ACC112 (cell line): ENCODE data around the gene SLC52A3.
"Not testable (repeated sequence)": the region's sequence is repeated elsewhere in the genome, so short reads cannot be mapped to it uniquely, and the experiment has no call there.

Source experiments
- H2AFZ ChIP-seq: fragments of 200-600 bp; sonication (generic); one replicate; pipeline ENCODE4 v1.6.0; 2017; ENCODE audit warnings: antibody characterized with exemption, low read length; ENCODE audit not compliant: unreplicated experiment
- H3K27ac ChIP-seq: fragments of 200-600 bp; sonication (generic); 2 replicates; pipeline ENCODE4 v1.5.1; 2014; ENCODE audit warnings: low read depth, mild to moderate bottlenecking, antibody characterized with exemption, low read length, moderate library complexity
- H3K27me3 ChIP-seq: fragments of 200-600 bp; sonication (generic); 2 replicates; pipeline ENCODE4 v1.6.1; 2014; ENCODE audit warnings: mild to moderate bottlenecking, antibody characterized with exemption, low read length, moderate library complexity, mixed read lengths; ENCODE audit not compliant: insufficient read depth
- H3K36me3 ChIP-seq: fragments of 200-600 bp; sonication (generic); 2 replicates; pipeline ENCODE4 v1.6.1; 2016; ENCODE audit warnings: mild to moderate bottlenecking, antibody characterized with exemption, low read length, moderate library complexity, mixed read lengths; ENCODE audit not compliant: insufficient read depth
- H3K4me1 ChIP-seq: fragments of 200-600 bp; sonication (generic); one replicate; pipeline ENCODE4 v1.6.1; 2016; ENCODE audit warnings: low read length, mixed read lengths; ENCODE audit not compliant: insufficient read depth, unreplicated experiment, control insufficient read depth
- H3K4me3 ChIP-seq: fragments of 200-600 bp; sonication (generic); 2 replicates; pipeline ENCODE4 v1.5.1; 2014; ENCODE audit warnings: mild to moderate bottlenecking, low read depth, low read length
- H3K79me2 ChIP-seq: fragments of 200-600 bp; sonication (generic); one replicate; pipeline ENCODE4 v1.6.0; 2016; ENCODE audit warnings: low read length; ENCODE audit not compliant: control insufficient read depth, unreplicated experiment, insufficient read depth

Gene SLC52A3

GRCh38 chr20:728256-728944 lies 39.9 kb downstream of the SLC52A3 start:
- Histone ChIP-seq H3K4me1 (no peaks in the 10 kb centered on the region), H3K79me2 (no peaks in the 10 kb centered on the region), H3K4me3 (peak overlapping the region; percentile 77), H3K36me3 (no peaks in the 10 kb centered on the region), H3K27ac (no peak overlapping the region), H3K27me3 (peaks cover 74% of the 10 kb centered on the region), H2AFZ (peak overlapping the region; percentile 85)

GRCh38 chr20:726160-726559 lies 42.1 kb downstream of the SLC52A3 start:
- H3K27ac ChIP-seq, result no peak overlapping the region
- no peak overlapping the region for H3K4me3 ChIP-seq
- H3K36me3 ChIP-seq, result no peaks in the 10 kb centered on the region
- no peaks in the 10 kb centered on the region for H3K79me2 ChIP-seq
- no peaks in the 10 kb centered on the region for H3K4me1 ChIP-seq
- H3K27me3 ChIP-seq, result peaks cover 81% of the 10 kb centered on the region
- H2AFZ ChIP-seq, result no peak overlapping the region

GRCh38 chr20:725491-725890 lies 42.8 kb downstream of the SLC52A3 start:
- H3K36me3 ChIP-seq, result no peaks in the 10 kb centered on the region
- peaks cover 83% of the 10 kb centered on the region for H3K27me3 ChIP-seq
- H3K79me2 ChIP-seq, result no peaks in the 10 kb centered on the region
- no peak overlapping the region for H2AFZ ChIP-seq
- H3K4me3 ChIP-seq, result no peak overlapping the region
- H3K27ac ChIP-seq, result no peak overlapping the region
- no peaks in the 10 kb centered on the region for H3K4me1 ChIP-seq

- not testable (repeated sequence) for H2AFZ ChIP-seq, H3K79me2 ChIP-seq, H3K4me3 ChIP-seq, H3K36me3 ChIP-seq, H3K27ac ChIP-seq, H3K4me1 ChIP-seq
- peaks cover 84% of the 10 kb centered on the region for H3K27me3 ChIP-seq
Measured at GRCh38 chr20:724797-725196, 43.5 kb downstream of the SLC52A3 start.

DNA sequence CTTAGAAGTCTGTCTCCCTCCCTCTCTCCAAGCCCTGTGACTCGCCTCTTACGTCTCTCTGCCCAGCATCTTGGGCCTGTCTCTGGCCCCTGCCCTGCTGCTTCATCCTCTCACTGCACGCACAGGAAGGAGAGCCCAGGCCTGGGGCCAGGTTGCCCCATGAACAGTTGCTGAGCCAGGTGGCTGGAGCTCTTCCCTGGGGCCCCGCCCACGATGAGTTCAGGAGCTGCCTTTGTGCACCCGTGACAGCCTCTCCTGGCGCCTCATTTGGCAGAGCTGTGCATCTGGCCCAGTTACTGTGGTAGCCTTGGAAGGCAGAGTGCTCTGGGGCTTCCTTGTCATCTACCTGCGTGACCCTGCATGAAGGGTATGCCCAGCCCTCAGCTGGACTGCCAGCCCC lies 44.5 kb downstream of the SLC52A3 start:
- no peaks in the 10 kb centered on the region for H3K4me1 ChIP-seq
- no peak overlapping the region for H3K4me3 ChIP-seq
- no peak overlapping the region for H3K27ac ChIP-seq
- no peaks in the 10 kb centered on the region for H3K79me2 ChIP-seq
- H2AFZ ChIP-seq, result no peak overlapping the region
- H3K27me3 ChIP-seq, result peaks cover 85% of the 10 kb centered on the region
- H3K36me3 ChIP-seq, result no peaks in the 10 kb centered on the region

GRCh38 chr20:722822-723644 lies 45.3 kb downstream of the SLC52A3 start:
- Histone ChIP-seq H3K36me3 (no peaks in the 10 kb centered on the region), H3K4me3 (no peak overlapping the region), H3K27me3 (peaks cover 83% of the 10 kb centered on the region), H3K79me2 (no peaks in the 10 kb centered on the region), H3K27ac (no peak overlapping the region), H2AFZ (no peak overlapping the region), H3K4me1 (no peaks in the 10 kb centered on the region)

DNA sequence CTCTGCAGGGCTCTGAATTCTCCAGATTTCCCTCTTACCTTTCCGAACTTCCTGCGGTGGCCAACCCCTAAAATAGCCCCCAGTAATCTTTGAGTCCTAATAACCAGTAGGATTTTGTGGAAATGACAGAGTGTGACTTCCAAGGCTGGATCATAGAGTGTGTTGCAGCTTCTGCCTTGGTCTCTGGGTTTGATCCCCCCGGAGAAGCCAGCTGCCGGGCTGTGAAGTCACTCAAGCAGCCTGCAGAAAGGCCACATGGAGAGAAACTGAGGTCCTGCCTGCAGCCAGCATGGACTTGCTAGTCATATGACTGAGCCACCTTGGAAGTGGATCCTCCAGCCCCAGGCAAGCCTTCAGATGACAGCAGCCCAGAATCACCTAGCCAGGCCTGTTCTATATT lies 46.4 kb downstream of the SLC52A3 start:
- no peaks in the 10 kb centered on the region for H3K36me3 ChIP-seq
- no peaks in the 10 kb centered on the region for H3K79me2 ChIP-seq
- no peak overlapping the region for H3K4me3 ChIP-seq
- H3K27ac ChIP-seq, result no peak overlapping the region
- peaks cover 86% of the 10 kb centered on the region for H3K27me3 ChIP-seq
- H2AFZ ChIP-seq, result no peak overlapping the region
- no peaks in the 10 kb centered on the region for H3K4me1 ChIP-seq

DNA sequence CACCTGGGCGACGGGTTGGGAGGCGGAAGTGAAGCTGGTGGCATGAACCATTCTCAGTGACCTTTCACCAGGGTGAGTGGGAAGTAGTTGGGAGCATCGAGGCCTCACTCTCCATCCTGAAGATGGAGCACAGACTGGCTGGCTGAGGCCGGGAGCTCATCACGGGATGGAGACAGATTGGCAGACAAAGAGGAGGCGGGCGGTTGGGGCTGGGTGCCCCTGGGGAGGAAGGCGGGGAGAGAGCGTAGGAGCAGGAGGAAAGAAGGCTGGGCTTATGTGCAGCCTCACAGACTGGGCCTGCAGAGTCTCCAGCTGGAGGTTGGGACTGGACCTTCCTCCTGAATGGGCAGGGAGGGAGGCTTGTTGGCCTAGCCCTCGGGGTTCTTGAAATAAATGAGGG lies 48.5 kb downstream of the SLC52A3 start:
- no peak overlapping the region for H3K4me3 ChIP-seq
- H3K36me3 ChIP-seq, result no peaks in the 10 kb centered on the region
- no peaks in the 10 kb centered on the region for H3K4me1 ChIP-seq
- H2AFZ ChIP-seq, result no peak overlapping the region
- H3K27me3 ChIP-seq, result peaks cover 89% of the 10 kb centered on the region
- H3K79me2 ChIP-seq, result no peaks in the 10 kb centered on the region
- H3K27ac ChIP-seq, result no peak overlapping the region

GRCh38 chr20:719068-719467 lies 49.2 kb downstream of the SLC52A3 start:
- no peak overlapping the region for H2AFZ ChIP-seq
- no peaks in the 10 kb centered on the region for H3K4me1 ChIP-seq
- H3K79me2 ChIP-seq, result no peaks in the 10 kb centered on the region
- no peak overlapping the region for H3K27ac ChIP-seq
- peaks cover 92% of the 10 kb centered on the region for H3K27me3 ChIP-seq
- H3K36me3 ChIP-seq, result no peaks in the 10 kb centered on the region
- no peak overlapping the region for H3K4me3 ChIP-seq

- Histone ChIP-seq H3K36me3 (no peaks in the 10 kb centered on the region), H3K79me2 (no peaks in the 10 kb centered on the region), H3K4me1 (no peaks in the 10 kb centered on the region), H3K4me3 (no peak overlapping the region), H2AFZ (no peak overlapping the region), H3K27me3 (peaks cover 84% of the 10 kb centered on the region), H3K27ac (no peak overlapping the region)
Measured at GRCh38 chr20:717832-718231, 50.5 kb downstream of the SLC52A3 start.

DNA sequence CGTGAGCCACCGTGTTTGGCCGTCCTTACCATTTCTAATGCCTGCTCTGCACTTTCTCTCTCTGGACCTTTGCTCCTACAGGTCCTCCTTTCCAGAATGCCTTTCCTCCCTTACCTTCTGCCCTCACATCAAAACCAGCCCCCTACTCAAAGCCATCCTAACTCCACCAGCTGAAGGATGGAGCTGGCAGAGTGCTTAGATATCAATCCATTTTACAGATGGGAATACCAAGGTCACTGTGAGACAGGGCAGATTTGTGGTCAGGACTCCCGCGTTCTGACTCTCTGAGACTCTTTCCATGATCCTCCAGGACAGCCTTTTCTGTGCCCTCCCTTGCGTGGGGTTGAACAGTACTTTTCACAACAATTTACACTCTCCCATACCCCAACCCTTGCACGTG lies 51.0 kb downstream of the SLC52A3 start:
- Histone ChIP-seq H3K4me3 (no peak overlapping the region), H3K4me1 (no peaks in the 10 kb centered on the region), H3K27ac (no peak overlapping the region), H2AFZ (no peak overlapping the region), H3K79me2 (no peaks in the 10 kb centered on the region), H3K36me3 (no peaks in the 10 kb centered on the region), H3K27me3 (peaks cover 78% of the 10 kb centered on the region)
